GM21576 (cell line): ENCODE data around the gene ZNF511.
"Not testable (repeated sequence)": the region's sequence is repeated elsewhere in the genome, so short reads cannot be mapped to it uniquely, and the experiment has no call there.

ENCODE experiments used
- ATAC-seq: cut with Tn5 transposase; IDR thresholded peaks from one replicate; pipeline ENCODE4 v1.9.1; 2021; ENCODE audit warnings: mild to moderate bottlenecking, moderate library complexity; ENCODE audit not compliant: unreplicated experiment

Gene ZNF511

GRCh38 chr10:133313192-133313591 is 4.5 kb downstream of the ZNF511 start:
- no peak for ATAC-seq

GRCh38 chr10:133314911-133315310 is 6.2 kb downstream of the ZNF511 start:
- ATAC-seq = no peak

- no peak for ATAC-seq
Observed at GRCh38 chr10:133315847-133316246, 7.1 kb downstream of the ZNF511 start.

GRCh38 chr10:133316266-133316665 is 7.6 kb downstream of the ZNF511 start:
- ATAC-seq = no peak

- no peak for ATAC-seq
Observed at GRCh38 chr10:133316732-133317131, 8.0 kb downstream of the ZNF511 start.

GRCh38 chr10:133318494-133319127 is 9.9 kb downstream of the ZNF511 start:
- ATAC-seq = peak; percentile 82

- not testable (repeated sequence) for ATAC-seq
Observed at GRCh38 chr10:133320852-133321422, 12.2 kb downstream of the ZNF511 start.

GRCh38 chr10:133322064-133322709 is 13.5 kb downstream of the ZNF511 start:
- ATAC-seq = not testable (repeated sequence)

GRCh38 chr10:133324198-133324792 is 15.6 kb downstream of the ZNF511 start:
- no peak for ATAC-seq

- ATAC-seq = no peak
Observed at GRCh38 chr10:133324857-133325260, 16.1 kb downstream of the ZNF511 start.

- ATAC-seq = no peak
Observed at GRCh38 chr10:133325440-133326222, 16.9 kb downstream of the ZNF511 start.

GRCh38 chr10:133326223-133326551 is 17.5 kb downstream of the ZNF511 start:
- no peak for ATAC-seq

- ATAC-seq = no peak
Observed at GRCh38 chr10:133326745-133327650, 18.3 kb downstream of the ZNF511 start.

GRCh38 chr10:133327651-133328357 is 19.1 kb downstream of the ZNF511 start:
- no peak for ATAC-seq

GRCh38 chr10:133328358-133329343 is 19.9 kb downstream of the ZNF511 start:
- no peak for ATAC-seq

GRCh38 chr10:133329491-133330202 is 20.9 kb downstream of the ZNF511 start:
- peak; percentile 88 for ATAC-seq

- ATAC-seq = no peak
Observed at GRCh38 chr10:133332936-133333699, 24.4 kb downstream of the ZNF511 start.
